Peyer's patch (tissue), 4 donors: Measurements from ENCODE around the gene MT4. TPM values are rescaled to one million over a fixed set of nuclear protein-coding genes. Genes with fewer than 3 reads are reported as not detected.
"Not testable (repeated sequence)": the region's sequence is repeated elsewhere in the genome, so short reads cannot be mapped to it uniquely, and the experiment has no call there.

ENCODE experiments used
- DNase-seq, 3 donors: peaks; one replicate each; pipeline ENCODE4 v3.0.0-alpha.2; 2017 to 2019
- H3K27ac ChIP-seq, 4 donors: fragments of 200-600 bp; sonication (generic); one replicate each; pipeline ENCODE4 v1.5.1; 2016 to 2019
- H3K27me3 ChIP-seq, 2 donors: fragments of 200-600 bp; sonication (generic); one replicate each; pipeline ENCODE4 v1.5.1; 2019
- H3K36me3 ChIP-seq, 3 donors: fragments of 200-600 bp; sonication (generic); one replicate each; pipeline ENCODE4 v1.5.1; 2016 to 2019
- H3K4me1 ChIP-seq, 4 donors: fragments of 200-600 bp; sonication (generic); one replicate each; pipeline ENCODE4 v1.5.1; 2016 to 2019
- H3K4me3 ChIP-seq, 4 donors: fragments of 200-600 bp; sonication (generic); 1 replicate in 3 of 4; 2 replicates in 1 of 4; pipeline ENCODE4 v1.5.1; 2016 to 2019; ENCODE audit warnings: mild to moderate bottlenecking in 1 of 4
- H3K9me3 ChIP-seq, 4 donors: fragments of 200-600 bp; sonication (generic); one replicate each; pipeline ENCODE4 v1.5.1; 2016 to 2019; ENCODE audit warnings: mild to moderate bottlenecking in 1 of 4
- POLR2A ChIP-seq, 2 donors: fragments of 450-650 bp; IDR thresholded peaks; one replicate each; pipeline ENCODE4 v1.5.1; 2017; ENCODE audit warnings: antibody characterized with exemption in 2 of 2, mild to moderate bottlenecking in 2 of 2, moderate library complexity in 2 of 2
- total RNA-seq, 4 donors: library from RNA; depleted of rRNA; stranded (reverse); fragments of >200 nt; gene quantifications; one replicate each; pipeline ENCODE4 v1.1.0, GENCODE V29; 2016
- TF ChIP-seq, protein P1 (sequence below), 6 experiments: fragments of 450-650 bp in 4 of 6; fragments of 200-600 bp in 2 of 6; sonication (generic) in 1 of 6; IDR thresholded peaks; one replicate each; pipeline ENCODE4 v1.5.1; 2017 to 2019; ENCODE audit warnings: antibody characterized with exemption in 6 of 6, mild to moderate bottlenecking in 3 of 6, moderate library complexity in 1 of 6

The MT4 gene
- total RNA-seq, 4 donors from 2014 or later = not detected

DNA sequence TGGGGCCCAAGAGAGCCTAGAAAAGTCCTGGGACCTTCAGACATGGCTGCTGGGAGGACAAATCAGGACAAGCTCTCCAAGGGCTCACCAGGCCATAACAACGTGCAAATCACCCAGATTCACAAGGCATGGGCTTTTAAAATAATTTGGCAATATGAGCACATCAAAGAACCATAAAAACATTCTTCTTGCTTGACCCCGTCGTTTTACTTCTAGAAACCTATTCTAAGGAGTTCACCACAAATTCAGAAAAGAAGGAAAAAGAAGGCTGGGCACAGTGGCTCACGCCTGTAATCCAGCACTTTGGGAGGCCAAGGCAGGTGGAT, 12.4 kb downstream of the MT4 start:
- no peak for DNase-seq
- Histone ChIP-seq H3K4me1 (no peaks in the 10 kb centered on the region), H3K27ac (no peak overlapping the region), H3K4me3 (no peak overlapping the region), H3K9me3 (no peaks in the 10 kb centered on the region), H3K27me3 (no peaks in the 10 kb centered on the region), H3K36me3 (no peaks in the 10 kb centered on the region)
- no peak for TF ChIP-seq POLR2A (IDR thresholded peaks at IDR 0.05)
- TF ChIP-seq, protein P1, sequence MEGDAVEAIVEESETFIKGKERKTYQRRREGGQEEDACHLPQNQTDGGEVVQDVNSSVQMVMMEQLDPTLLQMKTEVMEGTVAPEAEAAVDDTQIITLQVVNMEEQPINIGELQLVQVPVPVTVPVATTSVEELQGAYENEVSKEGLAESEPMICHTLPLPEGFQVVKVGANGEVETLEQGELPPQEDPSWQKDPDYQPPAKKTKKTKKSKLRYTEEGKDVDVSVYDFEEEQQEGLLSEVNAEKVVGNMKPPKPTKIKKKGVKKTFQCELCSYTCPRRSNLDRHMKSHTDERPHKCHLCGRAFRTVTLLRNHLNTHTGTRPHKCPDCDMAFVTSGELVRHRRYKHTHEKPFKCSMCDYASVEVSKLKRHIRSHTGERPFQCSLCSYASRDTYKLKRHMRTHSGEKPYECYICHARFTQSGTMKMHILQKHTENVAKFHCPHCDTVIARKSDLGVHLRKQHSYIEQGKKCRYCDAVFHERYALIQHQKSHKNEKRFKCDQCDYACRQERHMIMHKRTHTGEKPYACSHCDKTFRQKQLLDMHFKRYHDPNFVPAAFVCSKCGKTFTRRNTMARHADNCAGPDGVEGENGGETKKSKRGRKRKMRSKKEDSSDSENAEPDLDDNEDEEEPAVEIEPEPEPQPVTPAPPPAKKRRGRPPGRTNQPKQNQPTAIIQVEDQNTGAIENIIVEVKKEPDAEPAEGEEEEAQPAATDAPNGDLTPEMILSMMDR (IDR thresholded peaks at IDR 0.05) = no peak

DNA sequence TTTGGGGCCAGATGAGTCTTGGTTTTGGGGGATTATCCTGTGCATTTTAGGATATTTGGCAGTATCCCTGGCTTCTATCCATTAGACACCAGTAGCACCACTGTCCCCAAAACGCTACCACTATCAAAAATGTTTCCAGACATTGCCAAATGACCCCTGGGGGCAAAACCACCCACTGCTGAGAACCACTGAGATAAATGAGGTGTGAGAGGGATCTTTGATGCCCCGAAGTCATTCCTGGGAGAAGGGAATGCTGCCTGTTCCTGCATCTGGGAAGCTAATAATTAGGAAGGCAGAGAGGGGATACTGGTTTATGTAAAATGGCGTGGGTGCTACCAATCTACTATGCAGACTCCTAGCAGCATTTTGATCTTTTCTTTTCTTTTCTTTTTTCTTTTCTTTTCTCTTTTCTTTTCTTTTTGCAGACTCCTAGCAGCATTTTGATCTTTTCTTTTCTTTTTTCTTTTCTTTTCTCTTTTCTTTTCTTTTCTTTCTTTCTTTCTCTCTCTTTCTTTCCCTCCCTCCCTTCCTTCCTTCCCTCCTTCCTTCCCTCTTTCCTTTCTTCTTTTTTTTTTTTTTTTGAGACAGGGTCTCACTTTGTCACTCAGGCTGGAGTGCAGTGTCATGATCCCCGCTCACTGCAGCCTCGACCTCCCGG, 15.6 kb downstream of the MT4 start:
- no peaks in the 10 kb centered on the region for H3K9me3 ChIP-seq
- no peaks in the 10 kb centered on the region for H3K27me3 ChIP-seq
- DNase-seq = peak in 1 of 3 donors; percentile 8
- H3K4me1 ChIP-seq = no peaks in the 10 kb centered on the region
- TF ChIP-seq POLR2A (IDR thresholded peaks at IDR 0.05) = no peak
- TF ChIP-seq, protein P1 (IDR thresholded peaks at IDR 0.05) = no peak
- no peak overlapping the region for H3K27ac ChIP-seq
- no peaks in the 10 kb centered on the region for H3K36me3 ChIP-seq
- H3K4me3 ChIP-seq = no peak overlapping the region

DNA sequence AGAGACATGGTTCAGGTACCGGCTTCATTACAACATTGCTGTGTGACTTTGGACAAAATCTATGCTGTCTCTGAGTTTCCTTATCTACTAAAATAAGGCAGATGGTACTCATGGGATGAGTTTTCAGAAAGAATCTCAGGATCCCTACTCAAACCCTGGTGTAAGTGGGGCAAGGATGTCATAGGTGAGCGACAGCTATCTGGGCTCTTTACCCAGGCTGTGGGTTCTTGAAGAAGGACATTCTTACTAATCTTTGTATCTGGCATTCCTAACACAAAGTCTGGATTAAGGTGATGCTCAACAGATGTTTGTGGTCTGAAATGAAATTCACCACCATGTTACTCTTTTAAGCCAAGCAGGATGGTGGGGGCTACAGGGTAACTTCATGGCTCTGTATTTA, 18.0 kb downstream of the MT4 start:
- not testable (repeated sequence) for DNase-seq

GRCh38 chr16:56583351-56584168, 18.7 kb downstream of the MT4 start:
- DNase-seq = peak in 1 of 3 donors; percentile 3
- Histone ChIP-seq H3K27ac (no peak overlapping the region), H3K4me3 (no peak overlapping the region), H3K27me3 (no peaks in the 10 kb centered on the region), H3K36me3 (no peaks in the 10 kb centered on the region), H3K4me1 (no peaks in the 10 kb centered on the region), H3K9me3 (no peaks in the 10 kb centered on the region)
- TF ChIP-seq POLR2A (IDR thresholded peaks at IDR 0.05) = no peak
- TF ChIP-seq, protein P1 (IDR thresholded peaks at IDR 0.05) = no peak

More for the DNA sequence above, 18.0 kb downstream of the MT4 start:
- H3K4me1 ChIP-seq, H3K9me3 ChIP-seq, H3K4me3 ChIP-seq, H3K36me3 ChIP-seq, H3K27ac ChIP-seq, H3K27me3 ChIP-seq: not testable (repeated sequence)

DNA sequence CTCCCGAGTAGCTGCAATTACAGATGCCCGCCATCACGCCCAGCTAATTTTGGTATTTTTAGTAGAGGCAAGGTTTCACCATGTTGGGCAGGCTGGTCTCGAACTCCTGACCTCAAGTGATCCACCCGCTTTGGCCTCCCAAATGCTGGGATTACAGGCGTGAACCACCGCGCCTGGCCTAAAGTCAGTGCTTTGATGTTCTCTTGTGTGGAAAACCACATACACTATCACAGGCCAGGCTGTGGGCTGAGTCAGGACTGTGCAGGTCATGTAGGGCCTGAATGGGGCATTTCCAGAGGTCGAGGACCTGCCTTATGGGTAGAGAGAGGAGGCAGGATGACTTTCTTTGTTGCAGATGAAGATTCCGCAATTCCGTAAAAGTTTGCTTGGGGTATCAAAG, 19.4 kb downstream of the MT4 start:
- H3K27me3 ChIP-seq = peaks cover 0 to 5% of the 10 kb centered on the region in 2 donors
- TF ChIP-seq POLR2A (IDR thresholded peaks at IDR 0.05) = no peak
- TF ChIP-seq, protein P1 (IDR thresholded peaks at IDR 0.05) = no peak
- H3K36me3 ChIP-seq = no peaks in the 10 kb centered on the region
- H3K27ac ChIP-seq = no peak overlapping the region
- no peak overlapping the region for H3K4me3 ChIP-seq
- H3K9me3 ChIP-seq = no peaks in the 10 kb centered on the region
- peak in 1 of 3 donors; percentile 18 for DNase-seq
- H3K4me1 ChIP-seq = peaks cover 0 to 6% (median under 1%) of the 10 kb centered on the region in 4 donors

GRCh38 chr16:56588781-56589140, 23.9 kb downstream of the MT4 start:
- H3K27ac ChIP-seq = no peak overlapping the region
- H3K4me3 ChIP-seq = peak overlapping the region in 2 of 4 donors; percentile 52 to 54
- H3K9me3 ChIP-seq = no peaks in the 10 kb centered on the region
- TF ChIP-seq, protein P1 (IDR thresholded peaks at IDR 0.05) = no peak
- TF ChIP-seq POLR2A (IDR thresholded peaks at IDR 0.05) = no peak
- peak in 1 of 3 donors; percentile 18 for DNase-seq
- peaks cover 0 to 12% (median 2%) of the 10 kb centered on the region in 4 donors for H3K4me1 ChIP-seq
- peaks cover 0 to 10% of the 10 kb centered on the region in 2 donors for H3K27me3 ChIP-seq
- H3K36me3 ChIP-seq = no peaks in the 10 kb centered on the region
